GM12801 (cell line): ENCODE measurements around the gene PER2.

Experiments
- TF ChIP-seq, protein P1 (sequence below): IDR thresholded peaks from one replicate; pipeline ENCODE4 v1.5.1; 2011; ENCODE audit warnings: control low read depth; ENCODE audit not compliant: insufficient read length; ENCODE audit errors: extremely low read depth

PER2 gene

GRCh38 chr2:238220892-238221521, 67.4 kb downstream of the PER2 start:
- TF ChIP-seq, protein P1, sequence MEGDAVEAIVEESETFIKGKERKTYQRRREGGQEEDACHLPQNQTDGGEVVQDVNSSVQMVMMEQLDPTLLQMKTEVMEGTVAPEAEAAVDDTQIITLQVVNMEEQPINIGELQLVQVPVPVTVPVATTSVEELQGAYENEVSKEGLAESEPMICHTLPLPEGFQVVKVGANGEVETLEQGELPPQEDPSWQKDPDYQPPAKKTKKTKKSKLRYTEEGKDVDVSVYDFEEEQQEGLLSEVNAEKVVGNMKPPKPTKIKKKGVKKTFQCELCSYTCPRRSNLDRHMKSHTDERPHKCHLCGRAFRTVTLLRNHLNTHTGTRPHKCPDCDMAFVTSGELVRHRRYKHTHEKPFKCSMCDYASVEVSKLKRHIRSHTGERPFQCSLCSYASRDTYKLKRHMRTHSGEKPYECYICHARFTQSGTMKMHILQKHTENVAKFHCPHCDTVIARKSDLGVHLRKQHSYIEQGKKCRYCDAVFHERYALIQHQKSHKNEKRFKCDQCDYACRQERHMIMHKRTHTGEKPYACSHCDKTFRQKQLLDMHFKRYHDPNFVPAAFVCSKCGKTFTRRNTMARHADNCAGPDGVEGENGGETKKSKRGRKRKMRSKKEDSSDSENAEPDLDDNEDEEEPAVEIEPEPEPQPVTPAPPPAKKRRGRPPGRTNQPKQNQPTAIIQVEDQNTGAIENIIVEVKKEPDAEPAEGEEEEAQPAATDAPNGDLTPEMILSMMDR, result no peak

GRCh38 chr2:238220274-238220891, 68.0 kb downstream of the PER2 start:
- TF ChIP-seq, protein P1, result no peak

- TF ChIP-seq, protein P1, result no peak
These were observed 71.7 kb downstream of the PER2 start for GRCh38 chr2:238216651-238217184.

DNA sequence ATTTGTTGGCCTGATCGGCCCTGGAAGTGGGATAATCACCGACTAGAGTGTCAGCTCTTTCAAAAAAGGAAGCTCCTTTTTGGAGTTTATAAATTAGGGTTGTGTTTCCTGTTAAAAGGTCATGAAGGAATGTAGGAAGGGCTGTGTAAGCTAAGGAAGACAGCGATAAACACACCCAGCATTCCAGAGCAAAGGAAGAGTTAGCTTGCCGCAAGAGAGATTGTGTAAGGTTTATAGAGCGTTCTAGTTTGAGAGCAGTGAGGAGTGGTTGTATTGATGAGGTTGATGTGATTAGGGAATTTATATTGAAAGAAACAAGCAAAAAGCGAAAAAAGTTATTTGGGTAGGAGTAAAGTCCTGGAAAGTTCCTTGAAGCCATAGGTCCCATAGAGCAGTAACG, 81.4 kb downstream of the PER2 start:
- TF ChIP-seq, protein P1, result no peak

DNA sequence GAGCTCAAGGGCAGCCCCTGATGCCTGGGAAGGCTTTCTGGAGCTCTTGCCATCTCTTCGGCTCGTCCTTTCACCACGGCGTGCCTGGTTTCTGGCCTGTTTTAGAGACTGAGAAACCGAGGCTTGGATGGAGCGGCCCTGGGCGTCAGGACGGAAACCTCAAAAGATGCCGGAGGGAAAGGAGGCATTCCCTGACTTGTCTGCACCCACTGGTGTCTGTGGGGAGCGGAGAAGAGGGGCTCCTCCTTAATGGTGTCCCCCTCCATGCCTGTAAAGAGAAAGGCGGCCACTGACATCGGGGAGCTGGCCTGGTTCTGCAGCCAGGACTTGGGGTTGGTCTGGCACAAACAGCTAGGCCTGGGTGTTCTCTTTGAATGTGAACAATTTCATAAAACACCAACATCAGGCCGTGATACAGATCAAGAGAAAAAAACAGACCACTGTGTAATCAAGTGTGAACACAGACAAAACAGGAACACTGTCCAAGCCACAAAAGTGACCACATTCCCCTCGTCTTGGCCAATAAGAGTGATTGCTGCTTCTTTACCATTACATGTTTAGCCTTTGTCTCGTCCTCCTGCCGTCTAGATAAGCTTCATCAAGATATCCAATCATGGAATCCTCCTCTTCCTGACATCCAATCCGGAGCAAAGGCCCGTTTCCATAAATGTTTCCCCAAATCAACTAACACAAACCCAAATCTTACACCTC, 84.3 kb downstream of the PER2 start:
- TF ChIP-seq, protein P1, result no peak

DNA sequence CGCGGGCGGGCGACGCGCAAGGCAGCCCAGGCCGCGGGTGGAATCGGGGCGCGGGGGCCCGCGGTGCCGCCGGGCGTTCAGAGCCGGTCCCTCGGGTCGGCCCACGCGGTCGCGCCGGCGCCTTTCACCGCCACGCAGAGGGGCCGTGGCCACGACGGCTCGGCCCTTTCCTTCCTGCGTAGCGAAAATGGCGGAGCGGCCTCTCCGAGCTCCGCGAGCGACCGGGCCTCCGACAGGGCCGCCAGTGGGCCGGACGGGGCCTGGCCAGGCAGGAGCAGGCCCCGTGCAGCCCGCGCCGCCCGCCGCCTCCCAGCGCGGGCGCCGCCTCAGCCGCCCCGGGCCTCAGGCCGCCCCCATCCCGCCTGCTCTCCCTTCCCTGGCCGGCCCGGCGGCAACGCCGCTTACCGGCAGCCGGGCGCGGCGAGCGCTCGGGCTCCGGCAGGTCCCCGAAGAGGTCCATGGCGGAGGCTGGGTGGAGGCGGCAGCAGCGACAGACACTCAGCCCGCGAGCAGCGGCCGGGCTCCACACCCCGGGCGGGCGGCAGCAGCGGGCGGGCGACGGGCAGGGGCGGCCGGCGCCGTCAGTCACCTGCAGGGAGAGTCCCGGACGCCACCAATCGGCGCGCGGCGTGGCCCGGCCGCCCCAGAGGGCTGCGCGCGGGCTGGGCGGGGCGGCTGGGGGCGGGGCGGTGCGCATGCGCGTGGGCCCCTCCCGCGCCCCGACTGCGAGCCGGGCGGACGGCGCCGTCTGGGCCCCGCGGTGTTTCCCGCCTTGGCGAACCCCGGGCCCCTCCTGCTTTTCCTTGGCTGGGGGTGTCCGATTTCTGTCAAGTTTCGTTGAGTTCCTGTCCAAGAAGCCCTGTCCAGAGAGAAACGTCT, 85.1 kb downstream of the PER2 start, which contains the start of gene ILKAP:
TSS of gene ILKAP (minus strand) at position 602 of the 879 bp plus-strand sequence. CDS start at position 460, 142 bp downstream.
- TF ChIP-seq, protein P1, result no peak
